Endothelial cell of umbilical vein (primary cell): ENCODE data around the gene GATA3. TPM values are rescaled to one million over a fixed set of nuclear protein-coding genes. Genes with fewer than 3 reads are reported as not detected.
"Not testable (repeated sequence)": the region's sequence is repeated elsewhere in the genome, so short reads cannot be mapped to it uniquely, and the experiment has no call there.

Experiments used
- BruUV-seq: library from RNA; stranded (reverse); fragments of 400-500 nt; replicated peaks from 2 replicates; lab custom pipeline; 2021; lab: Mats Ljungman, UMichigan
- CTCF ChIA-PET: fragments of 300-600, 350-600 bp; sonication (Branson Sonifier 250); formaldehyde crosslinking; loops from one replicate; lab custom pipeline; 2021; ENCODE audit warnings: antibody characterized with exemption, inconsistent platforms; lab: Charles Lee
- POLR2A ChIA-PET: fragments of 300-600, 350-600 bp; sonication (Branson Sonifier 250); formaldehyde crosslinking; loops from one replicate; lab custom pipeline; 2021; ENCODE audit warnings: antibody characterized with exemption, inconsistent platforms; lab: Charles Lee
- DNase-seq: peaks from one replicate; pipeline ENCODE4 v3.0.0-alpha.2; 2011; ENCODE audit warnings: low read depth, low spot score
- FAIRE-seq: peaks from 2 replicates; lab custom pipeline; 2011; peaks lifted over from hg19 to GRCh38; lab: Jason Lieb, UNC
- H2AFZ ChIP-seq: 2 replicates; pipeline ENCODE4 v1.6.0; 2012; ENCODE audit warnings: low read depth, low read length, control low read depth, inconsistent platforms
- H3K27ac ChIP-seq: 2 replicates; pipeline ENCODE4 v1.5.1; 2011; ENCODE audit warnings: low read depth, mild to moderate bottlenecking, control low read depth, low read length, moderate library complexity; ENCODE audit not compliant: insufficient read depth
- H3K27me3 ChIP-seq, 2 experiments: 2 replicates each; pipeline versions ENCODE4 v1.6.0 to v1.6.1; 2011; ENCODE audit warnings: low read length in 2 of 2, mixed read lengths in 1 of 2; ENCODE audit not compliant: control insufficient read depth in 2 of 2, insufficient read depth in 2 of 2
- H3K36me3 ChIP-seq, 2 experiments: 2 replicates in 1 of 2; 3 replicates in 1 of 2; pipeline ENCODE4 v1.5.1; 2011; ENCODE audit warnings: low read length in 2 of 2, mild to moderate bottlenecking in 1 of 2, moderate library complexity in 1 of 2; ENCODE audit not compliant: control insufficient read depth in 2 of 2, insufficient read depth in 2 of 2; ENCODE audit errors: extremely low read depth in 1 of 2
- H3K4me1 ChIP-seq: 3 replicates; pipeline ENCODE4 v1.5.1; 2011; ENCODE audit warnings: mild to moderate bottlenecking, low read length; ENCODE audit not compliant: control insufficient read depth, insufficient read depth; ENCODE audit errors: extremely low read depth
- H3K4me2 ChIP-seq: 2 replicates; pipeline ENCODE4 v1.6.1; 2011; ENCODE audit warnings: low read length, control low read depth, mixed read lengths; ENCODE audit not compliant: insufficient read depth
- H3K4me3 ChIP-seq, 3 experiments: fragments of 200-600 bp in 1 of 3; sonication (generic), shearing (Covaris generic) in 1 of 3; replicated peaks in 1 of 3; 2 replicates each; pipeline ENCODE4 v1.5.1; 2011 to 2016; ENCODE audit warnings: control low read depth in 3 of 3, low read length in 3 of 3, mild to moderate bottlenecking in 2 of 3, inconsistent platforms in 1 of 3, low read depth in 1 of 3, moderate library complexity in 1 of 3; ENCODE audit not compliant: insufficient read depth in 1 of 3
- H3K79me2 ChIP-seq: 2 replicates; pipeline ENCODE4 v1.6.0; 2012; ENCODE audit warnings: low read length, inconsistent platforms; ENCODE audit not compliant: control insufficient read depth, insufficient read depth
- H3K9ac ChIP-seq: replicated peaks from 2 replicates; pipeline ENCODE3; 2011; ENCODE audit warnings: low read length, control low read depth; ENCODE audit not compliant: insufficient read depth; ENCODE audit errors: extremely low read depth
- H3K9me1 ChIP-seq: replicated peaks from 3 replicates; pipeline ENCODE4 v1.6.0; 2011; ENCODE audit warnings: mild to moderate bottlenecking, low read length; ENCODE audit not compliant: control insufficient read depth, insufficient read depth; ENCODE audit errors: extremely low read depth
- H3K9me3 ChIP-seq: replicated peaks from 2 replicates; pipeline ENCODE4 v1.5.1; 2012; ENCODE audit warnings: low read length, inconsistent platforms; ENCODE audit not compliant: control insufficient read depth, insufficient read depth
- H4K20me1 ChIP-seq: replicated peaks from 2 replicates; pipeline ENCODE3; 2011; ENCODE audit warnings: mild to moderate bottlenecking, low read length; ENCODE audit not compliant: control insufficient read depth, insufficient read depth; ENCODE audit errors: extremely low read depth
- CTCF ChIP-seq, 2 donors: IDR thresholded peaks; 1 replicate in 1 of 2; 2 replicates in 1 of 2; pipeline ENCODE4 v1.5.1; 2011; ENCODE audit warnings: low read length in 2 of 2, mild to moderate bottlenecking in 2 of 2, moderate library complexity in 2 of 2, control low read depth in 1 of 2, inconsistent platforms in 1 of 2, low read depth in 1 of 2; ENCODE audit not compliant: insufficient read depth in 1 of 2; ENCODE audit errors: extremely low read depth in 1 of 2
- GATA2 ChIP-seq: IDR thresholded peaks from 2 replicates; pipeline ENCODE4 v1.7.0; 2011; ENCODE audit warnings: low read depth, mild to moderate bottlenecking, moderate library complexity, mixed read lengths, low read length; ENCODE audit not compliant: insufficient read length, insufficient read depth
- MYC ChIP-seq: IDR thresholded peaks from one replicate; pipeline ENCODE4 v1.6.1; 2011; ENCODE audit warnings: mild to moderate bottlenecking, low read depth, low read length
- dilution Hi-C: fragments of 300-500 bp; cut with MboI; formaldehyde crosslinking; loops from one replicate; pipeline ENCODE4 v1.15.0; 2019; ENCODE audit warnings: low sequenced_read_pairs; ENCODE audit not compliant: extremely low pct_ligation_motif_present
- intact Hi-C: fragments of 100-400 bp; cut with micrococcal nuclease; formaldehyde crosslinking; loops from one replicate; pipeline ENCODE4 v1.10.0; 2022
- polyA plus RNA-seq, 4 experiments: library from polyadenylated mRNA; depleted of rRNA in 3 of 4; stranded (reverse) in 3 of 4; unstranded in 1 of 4; fragments of >200 nt; gene quantifications; 2 replicates each; pipeline versions ENCODE4 v1.2.1 to v1.2.3, GENCODE V29; 2011 to 2012; ENCODE audit warnings: missing spikeins in 1 of 4
- total RNA-seq: library from RNA; stranded (reverse); gene quantifications from 2 replicates; pipeline ENCODE4 v1.2.3, GENCODE V29; 2021

The GATA3 gene
- total and polyA plus RNA-seq, 2 donors (not counting 3 experiments of a cell fraction or from before 2014, with no cell fraction given) = 9.3 to 33.0 TPM

GRCh38 chr10:8026349-8027259 is 27.9 kb upstream of the GATA3 start:
- no TSS peak for BruUV-seq
- no peak for FAIRE-seq
- H3K9me3 ChIP-seq = no peaks in the 10 kb centered on the region
- H3K4me3 ChIP-seq = peak overlapping the region; percentile 10 to 51 (median 16)
- peaks cover 0 to 6% of the 10 kb centered on the region in 2 experiments for H3K27me3 ChIP-seq
- TF ChIP-seq GATA2 (no peak), CTCF (IDR thresholded peaks at IDR 0.05; ENCODE audit: extremely low read depth in 1 of 2, insufficient read depth in 1 of 2, low read depth in 1 of 2, low read length in 2 of 2) (no peak), MYC (no peak)
- H3K9me1 ChIP-seq = no peaks in the 10 kb centered on the region
- intact Hi-C loops = no loop called here
- dilution Hi-C loops = no loop called here
- H3K4me2 ChIP-seq = peak overlapping the region; percentile 80
- H3K27ac ChIP-seq = no peak overlapping the region
- H3K79me2 ChIP-seq = no peaks in the 10 kb centered on the region
- ChIA-PET CTCF (interaction anchor here (1.0 to 1.7 kb wide), 3 partner anchors 8 to 154 kb away, joined by 3 to 6 read pairs (median 4); no protein-coding TSS in a partner anchor), POLR2A (interaction anchor here (0.5 to 0.6 kb wide), 2 partner anchors 28 kb away, joined by 4 read pairs; partner anchors contain the start of gene GATA3)
- H3K9ac ChIP-seq = no peak overlapping the region
- H4K20me1 ChIP-seq = no peaks in the 10 kb centered on the region
- no peaks in the 10 kb centered on the region for H3K36me3 ChIP-seq
- H3K4me1 ChIP-seq = peaks cover 8% of the 10 kb centered on the region
- DNase-seq = peak; percentile 13
- peak overlapping the region; percentile 92 for H2AFZ ChIP-seq

GRCh38 chr10:8031211-8031610 is 23.3 kb upstream of the GATA3 start:
- peaks cover 8 to 18% of the 10 kb centered on the region in 2 experiments for H3K27me3 ChIP-seq
- FAIRE-seq, H3K9me1 ChIP-seq, BruUV-seq, H3K4me3 ChIP-seq, H3K36me3 ChIP-seq, intact Hi-C loops, CTCF ChIA-PET, H3K79me2 ChIP-seq, POLR2A ChIA-PET, H3K27ac ChIP-seq, DNase-seq, dilution Hi-C loops, H3K9me3 ChIP-seq, H4K20me1 ChIP-seq, H3K9ac ChIP-seq, H2AFZ ChIP-seq, H3K4me2 ChIP-seq: not testable (repeated sequence)
- peaks cover 15% of the 10 kb centered on the region for H3K4me1 ChIP-seq
